SH-SY5Y (cell line): Measurements from ENCODE around the gene FXYD3.

Experiments
- GATA2 ChIP-seq: IDR thresholded peaks from 2 replicates; pipeline ENCODE4 v1.6.1; 2011; ENCODE audit warnings: mild to moderate bottlenecking, low read depth, low read length
- GATA3 ChIP-seq: IDR thresholded peaks from 2 replicates; pipeline ENCODE4 v1.6.1; 2011; ENCODE audit warnings: low read depth, mild to moderate bottlenecking, low read length, moderate library complexity

- TF ChIP-seq GATA2 (no peak), GATA3 (no peak)
Measured at GRCh38 chr19:35099897-35100275, 15.7 kb upstream of the FXYD3 start.
